8988T (cell line): ENCODE measurements around the gene KCMF1.

ENCODE experiments used
- DNase-seq: peaks from one replicate; pipeline ENCODE4 v3.0.0; 2011

Gene KCMF1

GRCh38 chr2:84986018-84986417 is 15.1 kb downstream of the KCMF1 start:
- no peak for DNase-seq

GRCh38 chr2:84989422-84989821 is 18.5 kb downstream of the KCMF1 start:
- DNase-seq, result no peak

- DNase-seq, result no peak
Measured at GRCh38 chr2:84989927-84990326, 19.0 kb downstream of the KCMF1 start.

- DNase-seq, result no peak
Measured at GRCh38 chr2:84991404-84992160, 20.6 kb downstream of the KCMF1 start.

- DNase-seq, result no peak
Measured at GRCh38 chr2:84995826-84996225, 24.9 kb downstream of the KCMF1 start.

- no peak for DNase-seq
Measured at GRCh38 chr2:84996909-84997308, 25.9 kb downstream of the KCMF1 start.

- no peak for DNase-seq
Measured at GRCh38 chr2:84999553-84999955, 28.6 kb downstream of the KCMF1 start.

GRCh38 chr2:85001595-85001994 is 30.6 kb downstream of the KCMF1 start:
- no peak for DNase-seq

- DNase-seq, result no peak
Measured at GRCh38 chr2:85002534-85002933, 31.6 kb downstream of the KCMF1 start.

GRCh38 chr2:85008252-85008651 is 37.3 kb downstream of the KCMF1 start:
- DNase-seq, result no peak

- DNase-seq, result no peak
Measured at GRCh38 chr2:85009019-85009618, 38.2 kb downstream of the KCMF1 start.

- DNase-seq, result no peak
Measured at GRCh38 chr2:85010404-85010803, 39.4 kb downstream of the KCMF1 start.

- DNase-seq, result no peak
Measured at GRCh38 chr2:85011098-85011497, 40.1 kb downstream of the KCMF1 start.

GRCh38 chr2:85011747-85012146 is 40.8 kb downstream of the KCMF1 start:
- no peak for DNase-seq

- no peak for DNase-seq
Measured at GRCh38 chr2:85012431-85012830, 41.5 kb downstream of the KCMF1 start.

- DNase-seq, result no peak
Measured at GRCh38 chr2:85012855-85013254, 41.9 kb downstream of the KCMF1 start.

- DNase-seq, result no peak
Measured at GRCh38 chr2:85015653-85016360, 44.8 kb downstream of the KCMF1 start.

- no peak for DNase-seq
Measured at GRCh38 chr2:85016446-85016845, 45.5 kb downstream of the KCMF1 start.

GRCh38 chr2:85017411-85018048 is 46.6 kb downstream of the KCMF1 start:
- no peak for DNase-seq

- DNase-seq, result no peak
Measured at GRCh38 chr2:85018049-85018447, 47.1 kb downstream of the KCMF1 start.

GRCh38 chr2:85019121-85019520 is 48.2 kb downstream of the KCMF1 start:
- DNase-seq, result no peak

- DNase-seq, result no peak
Measured at GRCh38 chr2:85022232-85022631, 51.3 kb downstream of the KCMF1 start.

GRCh38 chr2:85024372-85025047 is 53.5 kb downstream of the KCMF1 start:
- DNase-seq, result no peak
